ENCODE results near the gene SEC31B.

The SEC31B gene

GRCh38 chr10:100535338-100535714 is 15.7 kb upstream of the SEC31B start:
- TF ChIP-seq CTCF (IDR thresholded peaks at IDR 0.05; ENCODE audit: low read depth, low read length): no peak
- H3K27me3 ChIP-seq (ENCODE audit: insufficient read depth, low read depth, severe bottlenecking): no peaks in the 10 kb centered on the region
- no peak for DNase-seq
- H3K4me3 ChIP-seq (ENCODE audit: low read depth, low read length): peak overlapping the region; percentile 79
- no peaks in the 10 kb centered on the region for H3K9me3 ChIP-seq (ENCODE audit: severe bottlenecking)
- H3K27ac ChIP-seq: peak overlapping the region; percentile 49
- H3K36me3 ChIP-seq: peaks cover 25% of the 10 kb centered on the region

- peak; percentile 66 for DNase-seq
- Histone ChIP-seq H3K27me3 (ENCODE audit: insufficient read depth, low read depth, severe bottlenecking) (no peaks in the 10 kb centered on the region), H3K4me3 (ENCODE audit: low read depth, low read length) (no peak overlapping the region), H3K36me3 (peaks cover 22% of the 10 kb centered on the region), H3K9me3 (ENCODE audit: severe bottlenecking) (no peaks in the 10 kb centered on the region), H3K27ac (peak overlapping the region; percentile 49)
- no peak for TF ChIP-seq CTCF (IDR thresholded peaks at IDR 0.05; ENCODE audit: low read depth, low read length)
Measured at GRCh38 chr10:100534726-100535125, 15.1 kb upstream of the SEC31B start.

- H3K27me3 ChIP-seq (ENCODE audit: insufficient read depth, low read depth, severe bottlenecking): no peaks in the 10 kb centered on the region
- peaks cover 20% of the 10 kb centered on the region for H3K36me3 ChIP-seq
- no peak overlapping the region for H3K4me3 ChIP-seq (ENCODE audit: low read depth, low read length)
- no peak for DNase-seq
- TF ChIP-seq CTCF (IDR thresholded peaks at IDR 0.05; ENCODE audit: low read depth, low read length): no peak
- H3K27ac ChIP-seq: no peak overlapping the region
- no peaks in the 10 kb centered on the region for H3K9me3 ChIP-seq (ENCODE audit: severe bottlenecking)
Measured at GRCh38 chr10:100531761-100532160, 12.1 kb upstream of the SEC31B start.

GRCh38 chr10:100529475-100530298 is 10.0 kb upstream of the SEC31B start, which contains the start of gene NDUFB8:
TSS of gene NDUFB8 (minus strand) at chr10:100529871. CDS start at chr10:100529851, 20 bp downstream.
- no peaks in the 10 kb centered on the region for H3K9me3 ChIP-seq (ENCODE audit: severe bottlenecking)
- TF ChIP-seq CTCF (IDR thresholded peaks at IDR 0.05; ENCODE audit: low read depth, low read length): no peak
- peak; percentile 93 for DNase-seq
- peaks cover 38% of the 10 kb centered on the region for H3K36me3 ChIP-seq
- H3K27ac ChIP-seq: peak within 1 kb of the TSS; percentile 65
- H3K27me3 ChIP-seq (ENCODE audit: insufficient read depth, low read depth, severe bottlenecking): no peaks in the 10 kb centered on the region
- peak within 1 kb of the TSS; percentile 90 for H3K4me3 ChIP-seq (ENCODE audit: low read depth, low read length)

GRCh38 chr10:100528921-100529474 is 9.3 kb upstream of the SEC31B start:
- no peak for TF ChIP-seq CTCF (IDR thresholded peaks at IDR 0.05; ENCODE audit: low read depth, low read length)
- H3K36me3 ChIP-seq: peaks cover 44% of the 10 kb centered on the region
- DNase-seq: no peak
- H3K4me3 ChIP-seq (ENCODE audit: low read depth, low read length): peak overlapping the region; percentile 90
- H3K27me3 ChIP-seq (ENCODE audit: insufficient read depth, low read depth, severe bottlenecking): no peaks in the 10 kb centered on the region
- peak overlapping the region; percentile 65 for H3K27ac ChIP-seq
- H3K9me3 ChIP-seq (ENCODE audit: severe bottlenecking): no peaks in the 10 kb centered on the region
